ENCODE data around the gene SSBP4.

SSBP4 gene

DNA sequence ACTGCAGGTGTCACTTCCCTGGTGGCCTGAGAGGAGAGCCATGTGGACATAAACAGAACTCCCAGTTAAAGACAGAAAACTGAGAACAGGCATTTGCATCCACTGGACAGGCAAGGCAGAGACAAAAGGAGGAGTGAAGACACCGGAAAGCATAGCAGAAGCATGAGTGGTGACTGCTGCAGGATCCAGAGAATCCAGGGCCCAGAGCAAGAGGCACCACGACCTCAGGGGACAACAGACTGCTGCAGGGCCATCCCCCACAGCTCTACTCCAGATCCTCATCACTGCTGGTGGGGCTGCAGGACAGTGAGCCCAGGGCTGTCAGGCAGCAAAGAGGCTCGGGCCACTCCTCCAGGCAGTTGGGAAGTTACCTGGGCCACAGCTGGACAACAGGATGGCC lies 33.2 kb downstream of the SSBP4 start:
- no peak for TF ChIP-seq ZFX (IDR thresholded peaks at IDR 0.05; ENCODE audit: borderline replicate concordance)
- TF ChIP-seq, protein P1, sequence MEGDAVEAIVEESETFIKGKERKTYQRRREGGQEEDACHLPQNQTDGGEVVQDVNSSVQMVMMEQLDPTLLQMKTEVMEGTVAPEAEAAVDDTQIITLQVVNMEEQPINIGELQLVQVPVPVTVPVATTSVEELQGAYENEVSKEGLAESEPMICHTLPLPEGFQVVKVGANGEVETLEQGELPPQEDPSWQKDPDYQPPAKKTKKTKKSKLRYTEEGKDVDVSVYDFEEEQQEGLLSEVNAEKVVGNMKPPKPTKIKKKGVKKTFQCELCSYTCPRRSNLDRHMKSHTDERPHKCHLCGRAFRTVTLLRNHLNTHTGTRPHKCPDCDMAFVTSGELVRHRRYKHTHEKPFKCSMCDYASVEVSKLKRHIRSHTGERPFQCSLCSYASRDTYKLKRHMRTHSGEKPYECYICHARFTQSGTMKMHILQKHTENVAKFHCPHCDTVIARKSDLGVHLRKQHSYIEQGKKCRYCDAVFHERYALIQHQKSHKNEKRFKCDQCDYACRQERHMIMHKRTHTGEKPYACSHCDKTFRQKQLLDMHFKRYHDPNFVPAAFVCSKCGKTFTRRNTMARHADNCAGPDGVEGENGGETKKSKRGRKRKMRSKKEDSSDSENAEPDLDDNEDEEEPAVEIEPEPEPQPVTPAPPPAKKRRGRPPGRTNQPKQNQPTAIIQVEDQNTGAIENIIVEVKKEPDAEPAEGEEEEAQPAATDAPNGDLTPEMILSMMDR (IDR thresholded peaks at IDR 0.05), result no peak
- no peak overlapping the region for H3K27ac ChIP-seq

DNA sequence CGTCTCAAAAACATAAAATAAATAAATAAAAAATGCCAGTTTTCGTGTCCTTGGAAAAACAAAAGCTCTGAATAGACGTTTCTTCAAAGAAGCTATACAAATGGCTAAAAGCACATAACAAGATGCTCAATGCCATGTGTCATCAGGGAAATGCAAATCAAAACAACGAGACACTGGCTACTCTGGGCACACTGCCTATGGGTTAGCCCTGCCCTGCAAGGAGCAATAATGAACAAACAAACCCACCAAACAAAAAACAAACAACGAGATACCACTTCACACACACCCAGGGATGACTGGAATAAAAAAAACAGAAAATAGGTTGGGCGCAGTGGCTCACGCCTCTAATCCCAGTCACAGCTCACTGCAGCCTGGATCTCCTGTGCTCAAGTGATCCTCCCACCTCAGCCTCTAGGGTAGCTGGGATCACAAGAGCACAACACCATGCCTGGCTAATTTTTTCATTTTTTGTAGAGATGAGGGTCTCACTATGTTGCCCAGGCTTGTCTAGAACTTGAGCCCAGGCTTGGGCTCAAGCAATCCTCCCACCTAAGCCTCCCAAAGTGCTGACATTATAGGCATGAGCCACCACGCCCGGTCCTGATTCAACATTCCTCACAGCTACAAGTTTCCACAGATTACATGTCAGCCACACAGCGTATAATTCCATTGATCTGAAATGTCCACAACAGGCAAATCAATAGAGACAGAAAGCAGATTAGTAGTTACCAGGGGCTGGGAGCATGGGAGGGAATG lies 34.2 kb downstream of the SSBP4 start:
- TF ChIP-seq, protein P1 (IDR thresholded peaks at IDR 0.05), result no peak
- no peak for TF ChIP-seq ZFX (IDR thresholded peaks at IDR 0.05; ENCODE audit: borderline replicate concordance)
- H3K27ac ChIP-seq, result no peak overlapping the region

DNA sequence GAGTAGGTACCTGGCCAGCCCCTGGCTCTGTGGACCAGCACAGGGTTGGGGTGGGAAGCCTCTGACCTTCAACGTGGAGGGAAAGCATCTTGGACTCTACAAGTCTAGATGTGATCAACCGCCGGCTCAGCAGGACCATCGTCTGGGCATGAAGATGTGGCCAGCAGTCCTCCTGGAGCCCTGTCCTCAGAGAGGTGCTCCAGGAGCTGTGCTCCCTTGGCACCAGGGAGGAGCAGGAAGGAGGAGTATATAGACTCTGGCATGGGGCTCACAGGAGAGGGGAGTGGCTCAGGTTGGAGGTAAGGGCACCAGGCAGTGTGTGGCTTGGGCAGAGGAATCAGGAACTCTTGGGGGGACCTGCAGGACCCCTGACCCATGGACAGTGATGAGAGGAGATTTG lies 37.1 kb downstream of the SSBP4 start:
- TF ChIP-seq, protein P1 (IDR thresholded peaks at IDR 0.05), result no peak
- no peak for TF ChIP-seq ZFX (IDR thresholded peaks at IDR 0.05; ENCODE audit: borderline replicate concordance)
- no peak overlapping the region for H3K27ac ChIP-seq

DNA sequence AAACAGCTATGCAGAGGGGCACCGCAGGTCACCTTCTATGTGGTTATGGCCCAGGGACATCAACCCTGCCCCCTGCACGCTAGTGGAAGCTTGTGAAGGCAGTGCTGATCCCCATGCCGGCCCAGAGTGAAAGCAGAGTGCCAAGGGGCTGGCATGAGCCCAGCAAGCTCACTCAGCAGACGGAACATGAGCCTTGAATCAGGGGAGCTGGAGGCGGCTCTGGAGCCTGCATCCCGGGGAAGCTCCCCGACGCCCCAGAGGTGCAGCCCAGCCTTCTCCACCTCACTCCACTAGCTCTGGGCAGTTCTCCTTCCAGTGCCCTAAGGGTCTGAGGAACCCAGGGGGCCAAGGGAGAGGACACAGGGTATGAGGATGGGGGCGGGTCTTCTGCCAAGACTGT lies 37.8 kb downstream of the SSBP4 start:
- TF ChIP-seq ZFX (IDR thresholded peaks at IDR 0.05; ENCODE audit: borderline replicate concordance), result no peak
- TF ChIP-seq, protein P1 (IDR thresholded peaks at IDR 0.05), result no peak
- no peak overlapping the region for H3K27ac ChIP-seq

DNA sequence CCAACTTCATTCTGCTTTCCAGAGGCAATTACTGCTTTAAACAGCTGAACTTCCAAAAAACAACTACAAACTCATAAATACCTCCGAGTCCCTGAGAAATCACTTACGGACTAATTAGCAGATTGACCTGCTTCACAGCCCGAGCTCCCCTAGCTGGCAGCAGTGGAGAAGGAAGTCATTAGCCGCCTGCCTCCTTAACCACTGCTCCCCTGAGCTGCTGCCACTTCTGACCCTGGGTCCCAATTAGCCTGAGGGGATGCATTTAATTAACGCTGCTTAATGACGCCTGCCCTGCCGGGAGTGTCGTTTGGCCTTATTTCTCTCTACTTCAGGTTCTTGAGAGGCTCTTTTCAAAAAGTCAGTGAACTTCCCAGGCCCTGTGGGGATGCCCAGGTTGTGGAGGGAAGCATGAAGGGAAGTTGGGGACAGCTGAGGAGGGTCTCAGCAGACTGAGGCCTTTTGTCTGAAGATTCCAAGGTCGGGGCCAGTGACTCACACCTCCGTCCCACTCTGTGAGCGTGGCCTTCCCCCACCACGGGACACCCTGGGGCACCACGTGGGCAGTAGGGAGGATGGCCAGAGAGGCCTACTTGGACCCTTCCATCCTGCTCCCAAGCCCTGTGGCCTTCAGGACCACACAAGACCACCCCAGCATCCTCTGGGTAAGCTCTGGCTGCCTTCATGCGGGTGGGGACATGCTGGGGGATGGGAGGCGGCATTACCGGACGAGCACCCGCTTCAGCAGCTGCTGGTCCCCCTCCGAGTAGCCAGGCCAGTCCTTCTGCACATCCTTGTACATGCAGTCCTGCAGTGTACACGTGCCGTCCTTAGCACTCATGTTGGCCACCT lies 38.5 kb downstream of the SSBP4 start:
- TF ChIP-seq, protein P1 (IDR thresholded peaks at IDR 0.05), result no peak
- TF ChIP-seq ZFX (IDR thresholded peaks at IDR 0.05; ENCODE audit: borderline replicate concordance), result no peak
- no peak overlapping the region for H3K27ac ChIP-seq

DNA sequence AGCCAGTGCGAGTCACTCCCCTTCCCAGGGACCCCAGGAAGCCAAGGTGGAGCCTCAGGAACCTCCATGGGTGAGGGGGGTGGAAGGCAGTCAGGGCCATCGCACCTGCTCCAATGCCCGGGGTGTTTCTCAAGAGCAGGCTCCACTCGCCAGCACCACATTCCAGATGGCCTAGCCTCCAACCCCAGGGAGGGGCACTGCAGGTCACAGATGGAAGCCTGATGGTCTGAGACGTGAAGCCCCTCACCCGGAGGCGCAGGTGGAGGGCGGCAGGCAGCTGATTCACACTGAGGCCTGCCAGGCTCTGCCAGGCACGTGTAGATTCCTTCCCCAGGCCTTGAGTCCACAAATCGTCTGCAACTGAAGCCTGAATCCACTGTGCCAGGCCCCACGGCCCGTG lies 41.7 kb downstream of the SSBP4 start:
- H3K27ac ChIP-seq, result no peak overlapping the region
- TF ChIP-seq, protein P1 (IDR thresholded peaks at IDR 0.05), result no peak
- no peak for TF ChIP-seq ZFX (IDR thresholded peaks at IDR 0.05; ENCODE audit: borderline replicate concordance)

DNA sequence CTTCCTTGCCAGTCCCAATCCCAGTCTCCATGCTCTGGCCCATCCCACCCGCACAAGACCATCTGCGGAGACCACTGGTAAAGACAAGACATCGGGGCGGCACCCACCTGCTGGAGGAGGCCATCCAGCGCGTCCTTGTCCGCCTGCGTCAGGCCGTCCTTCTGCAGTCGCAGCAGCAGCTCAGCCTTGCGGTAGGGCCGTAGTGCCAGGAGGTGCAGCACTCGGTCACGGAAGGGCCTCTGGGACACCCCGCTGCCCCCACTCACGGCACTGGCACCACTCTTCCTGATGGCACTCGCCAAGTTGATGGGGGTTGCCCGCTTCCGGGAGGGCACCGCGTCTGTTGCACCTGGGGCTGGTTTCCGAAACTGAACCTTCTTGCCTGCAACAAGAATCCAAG lies 42.3 kb downstream of the SSBP4 start:
- H3K27ac ChIP-seq, result no peak overlapping the region
- TF ChIP-seq, protein P1 (IDR thresholded peaks at IDR 0.05), result no peak
- no peak for TF ChIP-seq ZFX (IDR thresholded peaks at IDR 0.05; ENCODE audit: borderline replicate concordance)
